HG03439 (cell line): ENCODE data around the gene ANXA9.

ENCODE experiments used
- ATAC-seq: cut with Tn5 transposase; IDR thresholded peaks from one replicate; pipeline ENCODE4 v1.9.1; 2021; ENCODE audit warnings: mild to moderate bottlenecking, moderate library complexity; ENCODE audit not compliant: unreplicated experiment

Gene ANXA9

DNA sequence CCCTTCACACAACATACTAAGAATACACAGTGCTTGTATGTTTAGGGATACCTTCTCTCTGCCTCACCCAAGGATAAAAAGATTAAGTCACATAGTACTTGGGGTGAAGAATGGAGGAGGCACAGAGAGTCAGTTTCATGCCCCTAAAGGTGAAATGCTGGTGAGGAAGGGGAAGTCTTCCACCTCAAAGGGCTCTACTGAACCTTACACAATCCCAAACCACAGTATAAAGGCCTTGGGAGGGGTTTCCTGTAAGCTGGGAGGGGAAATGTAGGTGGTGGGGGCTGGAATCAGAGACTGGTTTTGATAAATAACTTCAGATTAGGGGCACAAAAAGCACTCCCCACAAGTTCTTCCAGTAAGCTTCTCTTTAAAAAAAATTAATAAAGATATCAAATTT is 21.1 kb downstream of the ANXA9 start:
- no peak for ATAC-seq

- ATAC-seq: no peak
These were observed 23.7 kb downstream of the ANXA9 start for GRCh38 chr1:151005729-151006319.

GRCh38 chr1:151006327-151007052 is 24.4 kb downstream of the ANXA9 start, which contains the start of gene MINDY1:
Gene MINDY1, minus strand, starts transcription at chr1:151006902. Its CDS starts 4,285 bp downstream, at chr1:151002617.
- ATAC-seq: no peak

DNA sequence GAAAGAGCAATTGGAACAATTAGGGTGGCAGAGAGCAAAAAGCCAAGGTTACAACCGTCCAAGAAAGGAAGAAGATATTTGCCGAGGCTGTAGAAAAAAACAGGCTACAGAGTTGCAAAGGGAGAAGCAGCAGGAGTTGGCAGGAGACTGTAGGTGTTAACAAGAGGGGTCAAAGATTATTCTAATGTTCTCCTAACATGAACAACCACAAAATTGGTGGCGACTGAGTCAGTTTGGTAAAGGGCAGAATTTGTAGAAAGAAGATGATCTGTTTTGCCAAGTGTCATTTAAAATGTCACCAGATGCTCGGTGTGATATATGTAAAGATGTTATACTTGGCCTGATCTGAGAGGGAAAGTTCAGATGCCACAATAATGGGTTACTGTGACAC is 25.8 kb downstream of the ANXA9 start:
- peak; percentile 5 for ATAC-seq

DNA sequence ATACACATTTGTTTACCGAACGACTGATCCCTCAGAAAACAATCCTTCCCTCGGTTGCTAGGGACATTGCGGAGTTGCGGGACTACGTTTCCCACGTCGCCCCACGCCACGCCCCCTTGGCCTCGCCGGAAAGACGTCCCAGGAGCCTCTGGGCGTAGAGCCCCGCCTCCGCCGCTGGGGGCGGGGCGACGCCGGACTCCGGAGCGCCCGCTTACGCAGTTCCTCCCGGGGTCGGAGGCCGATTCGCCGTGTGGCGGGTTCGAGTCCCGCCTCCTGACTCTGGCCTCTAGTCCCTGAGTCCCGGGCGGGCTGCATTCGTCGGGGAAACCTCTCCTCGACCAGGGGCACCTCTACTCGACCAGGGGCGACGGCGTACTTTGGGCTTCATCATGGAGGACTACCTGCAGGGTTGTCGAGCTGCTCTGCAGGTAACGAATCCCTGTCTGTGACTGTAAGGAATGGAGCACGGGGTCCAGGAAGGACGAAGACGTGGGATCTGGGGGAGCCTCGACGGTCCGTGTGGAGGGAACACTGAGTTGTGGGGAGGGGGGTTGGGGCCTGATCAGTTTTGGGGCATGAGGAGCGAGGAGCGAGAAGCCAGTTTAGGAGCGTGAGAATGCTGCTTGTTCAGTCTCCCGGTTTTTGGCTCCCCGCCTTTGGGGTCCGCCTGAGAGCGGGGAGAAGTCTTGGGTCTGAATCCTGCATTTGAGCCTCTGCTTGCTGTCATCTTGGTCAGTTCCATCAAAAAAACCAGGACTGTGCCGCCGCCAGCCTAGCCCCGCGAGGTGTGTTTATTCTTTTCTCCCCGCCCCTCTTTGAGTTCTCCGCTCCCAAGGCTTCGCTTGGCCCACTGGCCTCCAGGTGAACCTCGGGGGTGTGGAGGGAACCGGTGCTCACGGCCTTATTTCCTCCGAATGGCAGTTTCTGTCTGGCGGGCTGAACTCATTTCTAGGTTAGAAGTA is 26.4 kb downstream of the ANXA9 start, which contains the start of gene PRUNE1:
TSS of gene PRUNE1 (plus strand) at position 206 of the 962 bp plus-strand sequence. CDS start at position 390, 184 bp downstream.
- peak; percentile 82 for ATAC-seq

- no peak for ATAC-seq
These were observed 27.1 kb downstream of the ANXA9 start for GRCh38 chr1:151009206-151009587.

DNA sequence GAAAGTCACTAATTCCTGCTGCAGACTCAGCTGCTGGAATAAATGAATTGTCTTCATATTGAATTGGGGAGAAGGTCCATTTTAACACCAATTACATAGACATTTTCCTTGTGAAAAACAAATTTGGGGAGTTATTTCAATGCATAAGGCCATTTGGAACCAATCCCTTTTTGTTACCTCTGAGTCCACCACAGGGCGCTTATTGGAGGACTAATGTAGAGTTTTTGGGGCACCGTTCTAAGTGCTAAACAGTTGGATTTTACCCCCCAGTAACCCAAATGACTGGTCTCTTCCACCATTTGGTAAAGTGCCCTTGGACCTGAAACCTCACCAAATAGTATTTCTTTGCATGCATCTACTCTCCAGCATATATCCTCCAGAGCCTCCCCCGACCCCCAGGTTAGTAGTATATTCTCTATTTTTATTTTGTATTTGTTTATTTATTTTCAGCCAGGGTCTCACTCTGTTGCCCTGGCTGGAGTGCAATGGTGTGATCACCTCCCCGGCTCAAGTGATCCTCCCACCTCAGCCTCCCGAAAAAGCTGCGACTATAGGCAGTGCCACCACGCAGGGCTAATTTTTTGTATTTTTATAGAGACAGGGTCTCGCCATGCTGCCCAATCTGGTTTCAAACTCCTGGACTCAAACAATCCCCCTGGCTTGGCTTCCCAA is 27.7 kb downstream of the ANXA9 start:
- no peak for ATAC-seq

DNA sequence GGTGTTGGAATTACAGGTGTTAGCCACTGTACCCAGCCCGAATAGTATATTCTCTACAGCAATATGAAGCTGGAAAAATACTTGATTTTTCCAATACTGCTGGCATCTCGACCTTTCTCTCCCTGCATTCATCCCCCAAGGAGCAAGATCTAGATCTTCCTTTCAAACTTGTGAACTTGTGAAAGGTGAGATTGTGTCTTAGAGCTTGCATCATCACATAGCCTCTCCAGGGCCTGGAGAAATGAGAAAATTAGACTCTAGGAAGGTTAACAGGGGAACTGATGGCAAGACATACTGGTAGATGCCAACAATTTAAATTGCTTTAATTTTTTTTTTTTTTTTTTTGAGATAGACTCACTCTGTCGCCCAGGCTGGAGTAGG is 28.2 kb downstream of the ANXA9 start:
- no peak for ATAC-seq

- ATAC-seq: no peak
These were observed 29.2 kb downstream of the ANXA9 start for GRCh38 chr1:151011154-151011850.

GRCh38 chr1:151012684-151013471 is 30.8 kb downstream of the ANXA9 start:
- no peak for ATAC-seq

DNA sequence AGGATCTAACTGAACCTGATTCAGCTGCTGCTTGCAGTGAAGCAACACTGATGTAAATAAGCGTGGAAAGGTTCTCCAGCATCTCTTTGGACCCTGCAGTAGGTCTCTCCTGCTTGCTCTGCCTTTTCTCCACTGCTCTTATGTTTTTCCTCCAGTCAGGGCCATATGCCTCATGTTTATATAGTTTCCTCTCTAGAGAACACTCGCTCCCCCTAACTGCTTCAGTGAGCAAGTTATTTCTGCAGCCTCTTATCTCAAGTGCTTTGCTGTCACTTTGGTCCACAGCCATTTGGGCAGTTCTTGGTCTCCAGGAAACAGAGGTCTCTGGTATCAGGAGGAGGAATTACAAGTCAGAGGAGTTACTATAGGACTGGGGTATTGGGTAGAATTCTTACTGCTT is 31.4 kb downstream of the ANXA9 start:
- no peak for ATAC-seq

- no peak for ATAC-seq
These were observed 42.6 kb downstream of the ANXA9 start for GRCh38 chr1:151024540-151025146.

DNA sequence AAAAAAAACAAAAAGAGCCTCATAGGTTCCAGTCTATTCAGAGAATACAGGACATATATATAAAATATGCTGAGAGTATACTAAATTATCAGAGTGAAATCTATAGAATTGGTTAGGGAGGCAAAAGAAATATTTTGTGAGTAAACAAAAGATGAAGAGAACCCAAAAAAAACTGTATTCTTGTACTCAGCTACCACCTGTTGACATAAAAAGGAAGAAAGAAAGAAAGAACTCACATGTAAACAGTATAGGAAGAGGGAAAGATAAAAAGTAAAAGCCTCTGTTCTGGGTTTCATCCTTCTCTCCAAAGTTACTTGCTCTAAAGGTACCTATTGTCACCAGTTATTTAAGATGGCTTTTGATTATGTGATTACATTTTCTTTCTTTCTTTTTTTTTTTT is 44.4 kb downstream of the ANXA9 start:
- no peak for ATAC-seq

- ATAC-seq: no peak
These were observed 50.1 kb downstream of the ANXA9 start for GRCh38 chr1:151032164-151032563.

- no peak for ATAC-seq
These were observed 53.1 kb downstream of the ANXA9 start for GRCh38 chr1:151035167-151035566.

GRCh38 chr1:151036356-151036755 is 54.3 kb downstream of the ANXA9 start, which contains the start of gene BNIPL:
Gene BNIPL, plus strand, starts transcription at chr1:151036586. Its CDS starts 140 bp downstream, at chr1:151036726.
- ATAC-seq: no peak

DNA sequence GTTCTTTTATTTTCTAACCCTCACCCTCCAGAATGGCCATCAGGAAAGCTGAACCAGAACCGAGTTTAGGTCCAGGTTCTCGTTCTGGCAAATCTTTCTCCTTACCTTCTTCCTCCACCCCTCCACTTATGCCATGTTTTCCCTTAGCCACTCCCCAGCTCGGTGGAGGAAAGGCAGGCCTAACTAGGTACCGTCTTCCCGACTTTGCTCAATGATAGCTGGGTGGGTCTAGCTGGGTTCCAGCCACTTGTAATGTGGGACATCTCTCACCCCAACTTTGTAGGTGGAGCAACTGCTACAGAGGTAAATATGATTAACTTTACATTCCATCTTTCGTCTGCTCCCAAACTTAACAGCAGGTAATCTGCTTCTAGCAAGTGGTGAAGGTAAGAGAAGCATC is 54.9 kb downstream of the ANXA9 start:
- ATAC-seq: no peak

DNA sequence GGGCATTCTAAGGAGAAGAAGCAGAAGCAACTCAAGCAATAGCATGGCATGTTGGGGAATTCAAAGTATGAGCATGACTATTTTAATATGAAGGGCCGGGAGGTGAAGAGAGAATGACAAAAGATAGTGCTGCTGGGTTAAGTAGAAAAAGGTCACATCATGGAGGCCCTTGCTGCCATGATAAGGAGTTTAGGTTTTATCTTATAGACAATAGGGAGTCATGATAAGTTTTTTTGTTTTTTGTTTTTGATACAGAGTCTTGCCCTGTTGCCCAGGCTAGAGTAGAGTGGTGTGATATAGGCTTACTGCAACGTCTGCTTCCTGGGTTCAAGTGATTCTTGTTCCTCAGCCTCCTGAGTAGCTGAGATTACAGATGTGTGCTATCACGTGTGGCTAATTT is 57.4 kb downstream of the ANXA9 start:
- no peak for ATAC-seq

DNA sequence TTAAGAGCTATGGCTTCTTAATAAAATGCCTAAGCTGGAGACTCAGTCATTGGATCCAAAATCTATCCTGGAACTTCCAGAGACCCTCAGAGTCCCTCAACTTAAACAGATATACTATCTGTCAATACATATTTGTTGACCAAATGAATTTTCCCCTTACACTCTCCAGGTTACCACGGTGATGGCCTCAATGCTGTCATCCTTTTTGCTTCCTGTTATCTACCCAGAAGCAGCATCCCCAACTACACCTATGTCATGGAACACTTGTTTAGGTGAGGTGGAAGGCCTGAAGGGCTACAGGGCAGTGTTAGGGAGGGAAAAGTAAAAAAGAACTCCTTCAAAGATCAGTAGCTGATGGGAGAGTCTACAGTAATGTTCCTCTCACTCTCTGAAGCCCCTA is 61.1 kb downstream of the ANXA9 start:
- no peak for ATAC-seq
